ENCODE measurements around the gene IL9R.

GRCh38 chrX:156001667-156002021 lies 4.1 kb downstream of the IL9R start:
- peak; percentile 58 for TF ChIP-seq POLR2A (IDR thresholded peaks at IDR 0.05; ENCODE audit: low read length)
- TF ChIP-seq GATA1 (IDR thresholded peaks at IDR 0.05; ENCODE audit: low read depth, low read length), result no peak
